ENCODE results near the gene RRP1.

- TF ChIP-seq JUND (IDR thresholded peaks at IDR 0.05) (no peak), POLR2AphosphoS5 (IDR thresholded peaks at IDR 0.05; ENCODE audit: low read depth, low read length) (no peak), MXI1 (IDR thresholded peaks at IDR 0.05; ENCODE audit: low read depth, low read length) (no peak), RFX5 (IDR thresholded peaks at IDR 0.05; ENCODE audit: low read length) (no peak), GABPA (IDR thresholded peaks at IDR 0.05; ENCODE audit: low read depth) (no peak), SIN3A (IDR thresholded peaks at IDR 0.05; ENCODE audit: borderline replicate concordance, low read depth, low read length) (no peak), NFIC (IDR thresholded peaks at IDR 0.05; ENCODE audit: borderline replicate concordance) (no peak), FOXM1 (IDR thresholded peaks at IDR 0.05; ENCODE audit: low read depth) (no peak), REST (IDR thresholded peaks at IDR 0.05; ENCODE audit: low read depth, low read length) (no peak), TCF12 (IDR thresholded peaks at IDR 0.05) (no peak), FOXJ3 (CRISPR knock-in tag; IDR thresholded peaks at IDR 0.05) (no peak)
- TF ChIP-seq, protein P1, sequence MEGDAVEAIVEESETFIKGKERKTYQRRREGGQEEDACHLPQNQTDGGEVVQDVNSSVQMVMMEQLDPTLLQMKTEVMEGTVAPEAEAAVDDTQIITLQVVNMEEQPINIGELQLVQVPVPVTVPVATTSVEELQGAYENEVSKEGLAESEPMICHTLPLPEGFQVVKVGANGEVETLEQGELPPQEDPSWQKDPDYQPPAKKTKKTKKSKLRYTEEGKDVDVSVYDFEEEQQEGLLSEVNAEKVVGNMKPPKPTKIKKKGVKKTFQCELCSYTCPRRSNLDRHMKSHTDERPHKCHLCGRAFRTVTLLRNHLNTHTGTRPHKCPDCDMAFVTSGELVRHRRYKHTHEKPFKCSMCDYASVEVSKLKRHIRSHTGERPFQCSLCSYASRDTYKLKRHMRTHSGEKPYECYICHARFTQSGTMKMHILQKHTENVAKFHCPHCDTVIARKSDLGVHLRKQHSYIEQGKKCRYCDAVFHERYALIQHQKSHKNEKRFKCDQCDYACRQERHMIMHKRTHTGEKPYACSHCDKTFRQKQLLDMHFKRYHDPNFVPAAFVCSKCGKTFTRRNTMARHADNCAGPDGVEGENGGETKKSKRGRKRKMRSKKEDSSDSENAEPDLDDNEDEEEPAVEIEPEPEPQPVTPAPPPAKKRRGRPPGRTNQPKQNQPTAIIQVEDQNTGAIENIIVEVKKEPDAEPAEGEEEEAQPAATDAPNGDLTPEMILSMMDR (IDR thresholded peaks at IDR 0.05), result no peak
- TF ChIP-seq, protein P2, sequence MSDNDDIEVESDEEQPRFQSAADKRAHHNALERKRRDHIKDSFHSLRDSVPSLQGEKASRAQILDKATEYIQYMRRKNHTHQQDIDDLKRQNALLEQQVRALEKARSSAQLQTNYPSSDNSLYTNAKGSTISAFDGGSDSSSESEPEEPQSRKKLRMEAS (IDR thresholded peaks at IDR 0.05; ENCODE audit: low read depth), result no peak
- TF ChIP-seq, protein P3, sequence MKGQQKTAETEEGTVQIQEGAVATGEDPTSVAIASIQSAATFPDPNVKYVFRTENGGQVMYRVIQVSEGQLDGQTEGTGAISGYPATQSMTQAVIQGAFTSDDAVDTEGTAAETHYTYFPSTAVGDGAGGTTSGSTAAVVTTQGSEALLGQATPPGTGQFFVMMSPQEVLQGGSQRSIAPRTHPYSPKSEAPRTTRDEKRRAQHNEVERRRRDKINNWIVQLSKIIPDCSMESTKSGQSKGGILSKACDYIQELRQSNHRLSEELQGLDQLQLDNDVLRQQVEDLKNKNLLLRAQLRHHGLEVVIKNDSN (IDR thresholded peaks at IDR 0.05; ENCODE audit: borderline replicate concordance, low read depth), result no peak
These were observed 6.2 kb upstream of the RRP1 start for GRCh38 chr21:43783098-43783700.
